ENCODE measurements around the gene ARHGAP24. TPM values are rescaled to one million over a fixed set of nuclear protein-coding genes. Genes with fewer than 3 reads are reported as not detected.

ARHGAP24 gene
- total RNA-seq, 1 experiment from 2014 or later: 2.1 TPM

DNA sequence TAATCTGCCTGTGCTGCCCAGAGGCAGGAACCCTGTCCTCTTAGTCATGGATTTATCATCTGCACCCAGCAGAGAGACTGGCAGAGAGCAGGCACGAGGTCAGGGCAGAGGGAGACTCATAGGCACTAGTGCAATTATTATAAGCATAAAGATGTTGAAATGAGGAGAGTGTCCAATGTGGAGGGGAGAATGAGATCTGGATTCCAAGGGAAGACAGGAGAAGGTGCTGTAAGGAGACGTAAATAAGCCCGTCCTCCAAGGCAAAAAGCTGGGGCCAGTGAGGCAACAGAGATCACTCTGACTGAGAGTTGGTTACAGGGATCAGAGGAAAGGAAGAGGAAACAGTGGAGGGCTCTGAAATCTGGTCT is 478.7 kb downstream of the ARHGAP24 start (continued):
- no peak for TF ChIP-seq RELA (CRISPR knock-in tag; IDR thresholded peaks at IDR 0.05; ENCODE audit: borderline replicate concordance)
- TF ChIP-seq ZNF671 (CRISPR knock-in tag; IDR thresholded peaks at IDR 0.05): no peak

DNA sequence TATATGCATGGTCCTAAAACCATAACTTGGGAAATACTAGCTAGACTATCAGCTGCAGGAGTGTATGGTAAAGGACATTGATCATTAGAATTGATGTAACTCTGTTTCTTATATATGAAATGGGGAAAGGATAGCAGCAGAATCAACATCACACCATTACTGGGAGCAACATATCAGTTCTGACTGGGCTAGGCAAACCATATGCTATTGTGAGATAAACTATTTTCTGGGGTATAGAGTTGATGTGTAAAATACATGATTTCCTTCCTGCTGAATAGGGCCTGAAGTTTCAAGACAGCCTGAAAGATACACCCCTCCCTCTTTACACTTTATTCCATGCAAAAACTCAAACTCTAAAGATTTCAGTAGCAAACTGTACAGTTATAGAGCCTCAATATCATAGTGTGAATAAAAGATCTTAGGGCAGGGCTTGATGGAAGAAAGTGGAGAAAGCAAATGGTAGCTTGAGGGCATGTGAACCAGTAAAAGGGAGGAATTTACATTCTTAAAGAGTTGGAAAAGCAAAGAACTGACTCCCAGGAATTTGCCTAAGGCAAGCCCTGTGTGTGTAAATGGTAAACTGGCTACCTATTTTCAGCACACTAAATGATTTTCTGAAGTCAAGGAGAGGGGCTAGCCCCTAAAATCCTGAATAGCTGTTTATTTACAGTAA is 480.8 kb downstream of the ARHGAP24 start:
- ChIA-PET CTCF (interaction anchor here (0.7 to 2.1 kb wide), 4 partner anchors 9 to 159 kb away, joined by 3 to 13 read pairs (median 3); no protein-coding TSS in a partner anchor), POLR2A (no interaction called here)
- Mint-ChIP-seq H3K4me1 (peaks cover 42% of the 10 kb centered on the region), H3K27me3 (ENCODE audit: low read depth) (no peaks in the 10 kb centered on the region), H3K36me3 (no peaks in the 10 kb centered on the region), H3K27ac (peak overlapping the region; percentile 42), H3K9me3 (no peaks in the 10 kb centered on the region), H3K4me3 (no peak overlapping the region)
- TF ChIP-seq ZNF425 (CRISPR knock-in tag; conservative IDR thresholded peaks at IDR 0.05) (no peak), ZMAT4 (CRISPR knock-in tag; IDR thresholded peaks at IDR 0.05) (no peak), FOXK1 (CRISPR knock-in tag; IDR thresholded peaks at IDR 0.05) (no peak), SMAD4 (CRISPR knock-in tag; IDR thresholded peaks at IDR 0.05) (no peak), ATF6 (CRISPR knock-in tag; IDR thresholded peaks at IDR 0.05) (no peak)
- no peak for DNase-seq (ENCODE audit: low spot score)
- peak; percentile 73 for ATAC-seq

DNA sequence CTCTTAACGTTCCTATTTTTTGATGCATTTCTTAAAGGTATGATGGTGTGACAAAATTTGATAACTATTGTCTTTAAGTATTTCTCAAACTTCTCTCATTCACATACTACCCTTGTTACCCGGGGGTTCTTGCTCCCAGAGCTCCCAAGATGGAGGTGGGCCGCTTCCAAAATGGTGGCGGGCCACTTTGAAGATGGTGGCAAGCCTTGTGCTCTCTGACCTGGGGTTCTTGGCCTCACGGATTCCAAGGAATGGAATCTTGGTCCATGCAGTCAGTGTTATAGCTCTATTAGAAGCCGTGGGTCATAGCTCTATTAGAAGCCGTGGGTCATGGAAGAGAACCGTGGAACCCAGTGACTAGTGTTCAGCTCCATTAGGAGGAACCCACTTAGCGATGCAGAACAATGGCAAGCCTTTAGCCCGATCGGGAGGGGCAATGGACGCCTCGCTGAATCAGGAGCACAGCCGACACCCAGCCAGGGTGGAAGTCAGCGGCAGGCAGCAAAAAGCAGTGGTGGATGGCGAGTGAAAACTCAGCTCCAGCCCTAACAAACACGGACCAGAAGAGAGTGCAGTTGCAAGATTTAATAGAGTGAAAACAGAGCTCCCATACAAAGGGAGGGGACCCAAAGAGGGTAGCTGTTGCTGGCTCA is 481.5 kb downstream of the ARHGAP24 start:
- Mint-ChIP-seq H3K27ac (peak overlapping the region; percentile 40), H3K36me3 (no peaks in the 10 kb centered on the region), H3K4me3 (no peak overlapping the region), H3K9me3 (no peaks in the 10 kb centered on the region), H3K4me1 (peaks cover 42% of the 10 kb centered on the region), H3K27me3 (ENCODE audit: low read depth) (no peaks in the 10 kb centered on the region)
- ChIA-PET CTCF (interaction anchor here (1.1 to 2.1 kb wide), 2 partner anchors 13 to 160 kb away, joined by 3 to 13 read pairs; no protein-coding TSS in a partner anchor), POLR2A (no interaction called here)
- no peak for DNase-seq (ENCODE audit: low spot score)
- ATAC-seq: 0 out of 2 replicates have a peak, but pooled peaks have one; percentile 10
- TF ChIP-seq FOXJ3 (CRISPR knock-in tag; IDR thresholded peaks at IDR 0.05; ENCODE audit: borderline replicate concordance) (no peak), JAZF1 (CRISPR knock-in tag; IDR thresholded peaks at IDR 0.05) (no peak), KAT7 (CRISPR knock-in tag; IDR thresholded peaks at IDR 0.05; ENCODE audit: borderline replicate concordance) (no peak), ELF4 (CRISPR knock-in tag; IDR thresholded peaks at IDR 0.05; ENCODE audit: low read depth) (no peak), JUN (CRISPR knock-in tag; IDR thresholded peaks at IDR 0.05) (no peak), CREB1 (CRISPR knock-in tag; IDR thresholded peaks at IDR 0.05) (no peak), MXD4 (CRISPR knock-in tag; IDR thresholded peaks at IDR 0.05; ENCODE audit: borderline replicate concordance) (no peak), ZNF416 (CRISPR knock-in tag; IDR thresholded peaks at IDR 0.05) (no peak), TEAD4 (CRISPR knock-in tag; IDR thresholded peaks at IDR 0.05) (no peak)

DNA sequence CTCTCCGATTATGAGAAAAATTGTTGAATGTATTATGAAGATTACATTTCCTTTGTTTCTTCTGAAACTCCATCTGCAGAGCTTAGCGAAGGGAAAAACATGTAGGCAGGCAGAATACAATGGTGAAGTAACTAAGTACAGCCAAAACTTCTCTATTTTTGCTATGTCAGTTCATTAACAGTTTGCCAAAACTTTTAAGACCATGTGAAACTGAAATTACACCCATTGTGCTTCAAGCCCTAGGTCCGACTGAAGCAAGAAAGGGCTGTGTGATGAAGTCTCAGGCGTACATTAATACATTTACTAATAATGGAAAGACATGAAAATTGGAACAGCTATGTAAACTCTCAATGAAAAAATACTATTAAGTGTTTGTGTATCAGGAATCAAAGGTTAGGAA is 486.9 kb downstream of the ARHGAP24 start:
- ATAC-seq (no peak), DNase-seq (ENCODE audit: low spot score) (no peak)
- H3K4me3 Mint-ChIP-seq: no peak overlapping the region
- POLR2A ChIA-PET: no interaction called here
- peaks cover 9% of the 10 kb centered on the region for H3K9me3 Mint-ChIP-seq
- H3K27ac Mint-ChIP-seq: no peak overlapping the region
- no peaks in the 10 kb centered on the region for H3K27me3 Mint-ChIP-seq (ENCODE audit: low read depth)
- CTCF ChIA-PET: interaction anchor here (6.2 kb wide), 1 partner anchor 165 kb away, joined by 54 read pairs; no protein-coding TSS in a partner anchor
- peaks cover 7% of the 10 kb centered on the region for H3K36me3 Mint-ChIP-seq
- H3K4me1 Mint-ChIP-seq: peaks cover 3% of the 10 kb centered on the region
- TF ChIP-seq ZNF219 (CRISPR knock-in tag; IDR thresholded peaks at IDR 0.05; ENCODE audit: borderline replicate concordance) (no peak), ATF6 (CRISPR knock-in tag; IDR thresholded peaks at IDR 0.05) (no peak), GRHL2 (CRISPR knock-in tag; IDR thresholded peaks at IDR 0.05; ENCODE audit: insufficient replicate concordance, severe bottlenecking) (no peak), NFE2L1 (CRISPR knock-in tag; IDR thresholded peaks at IDR 0.05) (no peak), ESRRA (CRISPR knock-in tag; IDR thresholded peaks at IDR 0.05; ENCODE audit: borderline replicate concordance) (no peak), JAZF1 (CRISPR knock-in tag; IDR thresholded peaks at IDR 0.05) (no peak), ZNF263 (CRISPR knock-in tag; IDR thresholded peaks at IDR 0.05; ENCODE audit: low read depth) (no peak), E2F1 (CRISPR knock-in tag; IDR thresholded peaks at IDR 0.05) (no peak)
